Heart left ventricle (tissue), 13 donors: Measurements from ENCODE around the gene TXK.

Experiments used
- CTCF ChIP-seq, 12 donors: fragments of 200-600 bp; sonication (generic) in 4 of 12; IDR thresholded peaks; one replicate each; pipeline versions ENCODE4 v1.5.0 to v1.8.0; 2018 to 2022; ENCODE audit warnings: antibody characterized with exemption in 12 of 12, mild to moderate bottlenecking in 5 of 12
- POLR2A ChIP-seq, 2 donors: fragments of 450-650 bp; IDR thresholded peaks; one replicate each; pipeline ENCODE4 v1.6.1; 2017; ENCODE audit warnings: antibody characterized with exemption in 2 of 2, mild to moderate bottlenecking in 2 of 2, moderate library complexity in 2 of 2
- donor health status: ischemic (EF 13 %, LVEDD 7.1; RV severe dilation, severe dysfunction).
- donor health status: DM: no; HTN: yes; CAD: no.
- donor health status: DM: no; HTN: no; CAD: no.
- donor health status: ischemic (EF 25% LVEDD 6.9; RV normal size, moderate dysfunction).
- donor health status: ischemic (EF 25% LVEDD 5.7; RV mildly dilated, moderate dysfunction).
- donor health status: ischemic (EF 35%, LVEDD 5.7; RV mildly dilated, moderate dysfunction).
- donor health status: nonischemic (EF 11% LVEDD 7.7; RV severe dilation, severe dysfunction).
- donor health status: DM: yes; HTN: yes; CAD: no.
- donor health status: PGD.
- donor health status: ischemic (EF 29% LVEDD 5.4; RV normal size, mild dysfunction).
- donor health status: nonischemic (EF 23%, LVEDD 6.1; RV moderate dilation, normal function).

DNA sequence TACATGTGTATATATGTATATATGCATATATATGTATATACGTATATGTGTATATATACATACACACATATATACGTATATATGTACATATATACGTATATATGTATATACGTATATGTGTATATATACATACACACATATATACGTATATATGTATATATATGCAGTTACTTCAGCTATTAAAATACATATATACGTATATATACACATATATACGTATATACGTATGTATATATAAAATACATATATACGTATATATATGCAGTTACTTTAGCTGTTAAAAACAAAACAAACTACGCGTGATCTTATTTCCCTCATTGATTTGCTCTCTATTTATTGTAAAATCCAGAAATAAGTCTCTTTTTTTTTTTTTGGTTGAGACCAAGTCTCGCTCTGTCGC lies 13.9 kb downstream of the TXK start:
- TF ChIP-seq CTCF (IDR thresholded peaks at IDR 0.05) (no peak), POLR2A (IDR thresholded peaks at IDR 0.05) (no peak)
